PC-3 (cell line): ENCODE results near the gene UBAP2. TPM values are rescaled to one million over a fixed set of nuclear protein-coding genes. Genes with fewer than 3 reads are reported as not detected.
A peak's percentile ranks its signal among the peaks of the same experiment; 100 is the strongest.

ENCODE experiments used
- ATAC-seq: fragments of 200-7000 bp; cut with Tn5 transposase; 2 replicates; pipeline ENCODE4 v1.9.1; 2020; ENCODE audit warnings: mild to moderate bottlenecking, moderate library complexity
- BruUV-seq: library from RNA; stranded (reverse); fragments of 400-500 nt; replicated peaks from 2 replicates; lab custom pipeline; 2021; lab: Mats Ljungman, UMichigan
- CTCF ChIA-PET: fragments of 300-600 bp; sonication (Branson Sonifier 250); formaldehyde crosslinking; loops from one replicate; lab custom pipeline; 2022; ENCODE audit warnings: antibody characterized with exemption; lab: Charles Lee
- POLR2A ChIA-PET: fragments of 300-600 bp; sonication (Branson Sonifier 250); formaldehyde crosslinking; loops from one replicate; lab custom pipeline; 2022; ENCODE audit warnings: antibody characterized with exemption; ENCODE audit not compliant: unreplicated experiment; lab: Charles Lee
- DNase-seq: peaks from one replicate; pipeline ENCODE4 v3.0.0-alpha.2; 2015
- H2AFZ ChIP-seq: fragments of 300-600 bp; sonication (generic); 2 replicates; pipeline ENCODE4 v1.6.0; 2016; ENCODE audit warnings: antibody characterized with exemption, low read length
- H3F3A ChIP-seq: fragments of 300-600 bp; sonication (generic); one replicate; pipeline ENCODE4 v1.6.0; 2017; ENCODE audit warnings: antibody characterized with exemption, low read length, control low read depth, mild to moderate bottlenecking; ENCODE audit not compliant: unreplicated experiment
- H3K27ac ChIP-seq: fragments of 300-600 bp; sonication (generic); 2 replicates; pipeline ENCODE4 v1.5.1; 2016; ENCODE audit warnings: mild to moderate bottlenecking, low read length
- H3K27me3 ChIP-seq: fragments of 300-600 bp; sonication (generic); 2 replicates; pipeline ENCODE4 v1.6.1; 2016; ENCODE audit warnings: low read length, mixed read lengths
- H3K36me3 ChIP-seq: fragments of 300-600 bp; sonication (generic); 2 replicates; pipeline ENCODE4 v1.6.1; 2016; ENCODE audit warnings: low read depth, mixed run types, low read length, mixed read lengths
- H3K4me1 ChIP-seq: fragments of 300-600 bp; sonication (generic); 2 replicates; pipeline ENCODE4 v1.5.1; 2016; ENCODE audit warnings: low read length; ENCODE audit not compliant: insufficient read depth
- H3K4me2 ChIP-seq: fragments of 300-600 bp; sonication (generic); 2 replicates; pipeline ENCODE4 v1.6.0; 2016; ENCODE audit warnings: low read length
- H3K4me3 ChIP-seq: fragments of 300-600 bp; sonication (generic); 2 replicates; pipeline ENCODE4 v1.5.1; 2016; ENCODE audit warnings: mild to moderate bottlenecking, low read length, mixed read lengths
- H3K79me2 ChIP-seq: fragments of 300-600 bp; sonication (generic); 2 replicates; pipeline ENCODE4 v1.6.1; 2017; ENCODE audit warnings: low read length, mixed read lengths
- H3K9ac ChIP-seq: fragments of 300-600 bp; sonication (generic); 2 replicates; pipeline ENCODE4 v1.6.0; 2016; ENCODE audit warnings: mild to moderate bottlenecking, low read length
- H3K9me2 ChIP-seq: fragments of 300-600 bp; sonication (generic); replicated peaks from 2 replicates; pipeline ENCODE4 v1.6.1; 2016; ENCODE audit warnings: mixed run types, low read length, mixed read lengths
- H3K9me3 ChIP-seq: fragments of 300-600 bp; sonication (generic); 2 replicates; pipeline ENCODE4 v1.6.1; 2016; ENCODE audit warnings: low read length, mixed read lengths
- H4K20me1 ChIP-seq: fragments of 300-600 bp; sonication (generic); 2 replicates; pipeline ENCODE4 v1.6.1; 2016; ENCODE audit warnings: low read length, mixed read lengths
- EZH2 ChIP-seq: fragments of 300-600 bp; sonication (generic); IDR thresholded peaks from one replicate; pipeline ENCODE4 v1.6.1; 2017; ENCODE audit warnings: antibody characterized with exemption, mild to moderate bottlenecking, low read length; ENCODE audit not compliant: unreplicated experiment
- EZH2phosphoT487 ChIP-seq: fragments of 300-600 bp; sonication (generic); IDR thresholded peaks from 2 replicates; pipeline ENCODE4 v1.6.1; 2018; ENCODE audit warnings: mild to moderate bottlenecking, antibody characterized with exemption, low read length, borderline replicate concordance
- intact Hi-C: fragments of 100-400 bp; cut with micrococcal nuclease; formaldehyde crosslinking; loops from 2 replicates; pipeline ENCODE4 v1.9.0; 2023
- total RNA-seq: library from RNA; depleted of rRNA; stranded (reverse); fragments of >200 nt; gene quantifications from 2 replicates; pipeline ENCODE4 v1.2.3, GENCODE V29; 2014
- TF ChIP-seq, protein P1 (sequence below): fragments of 300-600 bp; sonication (generic); conservative IDR thresholded peaks from 2 replicates; pipeline ENCODE4 v1.5.1; 2017; ENCODE audit warnings: antibody characterized with exemption, low read depth, mild to moderate bottlenecking, low read length

Gene UBAP2
- total RNA-seq, 1 experiment from 2014 or later: 12.6 TPM

DNA sequence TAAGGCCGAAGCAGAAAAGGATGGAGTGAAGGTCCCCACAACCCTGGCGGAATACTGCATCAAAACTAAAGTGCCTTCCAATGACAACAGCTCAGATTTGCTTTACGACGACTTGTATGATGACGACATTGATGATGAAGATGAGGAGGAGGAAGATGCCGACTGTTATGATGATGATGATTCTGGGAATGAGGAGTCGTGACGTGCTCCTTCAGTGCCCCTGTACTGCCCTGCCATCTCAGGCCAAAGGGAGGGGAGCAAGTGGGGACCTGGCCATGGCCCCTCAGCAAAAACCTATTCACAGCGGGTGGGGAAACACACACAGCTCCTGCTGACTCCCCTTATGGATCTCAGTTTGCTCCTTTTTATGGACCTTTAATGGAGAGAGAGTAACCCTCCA, 131.7 kb downstream of the UBAP2 start:
- POLR2A ChIA-PET: no interaction called here

DNA sequence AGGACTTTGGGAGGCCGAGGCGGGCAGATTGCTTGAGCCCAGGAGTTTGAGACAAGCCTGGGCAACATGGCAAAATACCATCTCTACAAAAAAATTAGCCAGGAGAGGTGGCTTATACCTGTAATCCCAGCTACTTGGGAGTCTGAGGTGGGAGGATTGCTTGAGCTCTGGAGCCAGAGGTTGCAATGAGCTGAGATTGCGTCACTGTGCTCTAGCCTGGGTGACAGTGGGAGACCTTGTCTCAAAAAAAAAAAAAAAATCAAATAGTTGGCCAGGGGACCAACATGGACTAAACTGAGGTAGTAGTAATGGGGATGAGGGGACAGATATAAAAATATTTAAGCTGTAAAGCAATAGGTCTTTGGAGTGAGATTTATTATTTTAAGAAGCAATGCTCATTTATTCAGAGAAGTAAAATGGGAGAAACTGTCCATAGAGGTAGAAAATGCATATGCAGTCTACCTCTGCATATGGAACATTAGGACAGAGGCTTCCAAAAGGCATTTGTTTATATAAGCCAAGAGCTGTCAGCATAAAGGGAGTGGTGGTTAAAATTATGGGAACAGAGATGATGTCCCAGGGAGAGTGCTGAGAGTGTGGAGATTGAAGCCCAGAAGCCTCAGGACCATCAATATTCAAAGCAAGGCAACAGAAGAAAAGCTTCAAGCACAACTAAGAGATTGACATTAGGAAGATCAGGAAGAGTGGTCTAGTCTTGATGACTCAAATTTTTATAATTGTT, 133.6 kb downstream of the UBAP2 start:
- H3K36me3 ChIP-seq: peaks cover 32% of the 10 kb centered on the region
- intact Hi-C loops: no loop called here
- no peaks in the 10 kb centered on the region for H3K27me3 ChIP-seq
- peak; percentile 35 for ATAC-seq
- no peak overlapping the region for H3K4me2 ChIP-seq
- H3K79me2 ChIP-seq: peaks cover 11% of the 10 kb centered on the region; the same call in 1 of the 2 replicates
- H3F3A ChIP-seq: peaks cover 7% of the 10 kb centered on the region
- H3K9me3 ChIP-seq: no peaks in the 10 kb centered on the region
- DNase-seq: no peak
- H3K27ac ChIP-seq: no peak overlapping the region
- ChIA-PET POLR2A (no interaction called here), CTCF (no interaction called here)
- no peak overlapping the region for H3K4me3 ChIP-seq
- H3K9me2 ChIP-seq: no peaks in the 10 kb centered on the region
- H3K4me1 ChIP-seq: no peaks in the 10 kb centered on the region
- no peak overlapping the region for H2AFZ ChIP-seq
- 0 out of 2 replicates have a peak, but pooled peaks cover 7% of the 10 kb centered on the region for H4K20me1 ChIP-seq
- no TSS peak for BruUV-seq
- TF ChIP-seq, protein P1, sequence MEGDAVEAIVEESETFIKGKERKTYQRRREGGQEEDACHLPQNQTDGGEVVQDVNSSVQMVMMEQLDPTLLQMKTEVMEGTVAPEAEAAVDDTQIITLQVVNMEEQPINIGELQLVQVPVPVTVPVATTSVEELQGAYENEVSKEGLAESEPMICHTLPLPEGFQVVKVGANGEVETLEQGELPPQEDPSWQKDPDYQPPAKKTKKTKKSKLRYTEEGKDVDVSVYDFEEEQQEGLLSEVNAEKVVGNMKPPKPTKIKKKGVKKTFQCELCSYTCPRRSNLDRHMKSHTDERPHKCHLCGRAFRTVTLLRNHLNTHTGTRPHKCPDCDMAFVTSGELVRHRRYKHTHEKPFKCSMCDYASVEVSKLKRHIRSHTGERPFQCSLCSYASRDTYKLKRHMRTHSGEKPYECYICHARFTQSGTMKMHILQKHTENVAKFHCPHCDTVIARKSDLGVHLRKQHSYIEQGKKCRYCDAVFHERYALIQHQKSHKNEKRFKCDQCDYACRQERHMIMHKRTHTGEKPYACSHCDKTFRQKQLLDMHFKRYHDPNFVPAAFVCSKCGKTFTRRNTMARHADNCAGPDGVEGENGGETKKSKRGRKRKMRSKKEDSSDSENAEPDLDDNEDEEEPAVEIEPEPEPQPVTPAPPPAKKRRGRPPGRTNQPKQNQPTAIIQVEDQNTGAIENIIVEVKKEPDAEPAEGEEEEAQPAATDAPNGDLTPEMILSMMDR: no peak
- TF ChIP-seq EZH2 (no peak), EZH2phosphoT487 (no peak)
- H3K9ac ChIP-seq: no peak overlapping the region

More for the DNA sequence above, 131.7 kb downstream of the UBAP2 start:
- Histone ChIP-seq H2AFZ (no peak overlapping the region), H3K9ac (no peak overlapping the region), H3K36me3 (peaks cover 46% of the 10 kb centered on the region), H3K4me3 (no peak overlapping the region), H3F3A (peaks cover under 1% of the 10 kb centered on the region), H3K9me3 (no peaks in the 10 kb centered on the region), H3K9me2 (no peaks in the 10 kb centered on the region), H4K20me1 (peaks cover 7% of the 10 kb centered on the region; the same call in 1 of the 2 replicates), H3K79me2 (no peaks in the 10 kb centered on the region), H3K27ac (no peak overlapping the region), H3K4me1 (no peaks in the 10 kb centered on the region), H3K27me3 (no peaks in the 10 kb centered on the region), H3K4me2 (no peak overlapping the region)
- ATAC-seq (no peak), DNase-seq (no peak)
- CTCF ChIA-PET: no interaction called here
- no TSS peak for BruUV-seq
- no peak for TF ChIP-seq EZH2
- TF ChIP-seq, protein P1: no peak
- TF ChIP-seq EZH2phosphoT487: no peak
- intact Hi-C loops: no loop called here

DNA sequence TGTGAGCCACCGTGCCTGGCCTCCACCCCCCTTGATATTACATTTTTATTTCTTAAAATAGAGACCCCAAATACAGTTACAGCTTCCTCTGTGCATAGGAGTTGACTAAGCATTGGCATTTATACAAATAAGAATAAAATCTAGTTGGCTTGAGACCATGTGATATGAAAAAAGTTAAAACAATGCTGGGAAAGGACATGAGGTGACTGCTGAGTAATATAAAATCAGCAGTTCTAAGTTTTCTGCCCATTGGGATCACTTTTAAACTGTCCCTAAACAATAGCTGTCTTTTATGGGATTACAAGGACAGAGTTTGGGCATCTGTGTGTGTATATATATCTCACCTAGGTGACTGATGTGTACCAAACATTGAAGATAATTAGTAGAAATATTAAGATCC, 135.1 kb downstream of the UBAP2 start:
- no peak overlapping the region for H3K4me3 ChIP-seq
- ATAC-seq (no peak), DNase-seq (no peak)
- no TSS peak for BruUV-seq
- peaks cover 7% of the 10 kb centered on the region for H3F3A ChIP-seq
- ChIA-PET CTCF (interaction anchor here (0.6 kb wide), 2 partner anchors 17 to 106 kb away, joined by 4 to 7 read pairs; no protein-coding TSS in a partner anchor), POLR2A (no interaction called here)
- intact Hi-C loops: no loop called here
- no peak overlapping the region for H3K4me2 ChIP-seq
- H3K27me3 ChIP-seq: no peaks in the 10 kb centered on the region
- peaks cover 20% of the 10 kb centered on the region for H3K36me3 ChIP-seq
- no peaks in the 10 kb centered on the region for H3K9me3 ChIP-seq
- H3K79me2 ChIP-seq: peaks cover 22% of the 10 kb centered on the region
- H4K20me1 ChIP-seq: 0 out of 2 replicates have a peak, but pooled peaks cover 7% of the 10 kb centered on the region
- H3K4me1 ChIP-seq: no peaks in the 10 kb centered on the region
- TF ChIP-seq, protein P1: no peak
- no peak for TF ChIP-seq EZH2phosphoT487
- no peak for TF ChIP-seq EZH2
- no peaks in the 10 kb centered on the region for H3K9me2 ChIP-seq
- H3K27ac ChIP-seq: no peak overlapping the region
- no peak overlapping the region for H3K9ac ChIP-seq
- no peak overlapping the region for H2AFZ ChIP-seq
